DLD1 (cell line): Measurements from ENCODE around the gene CLEC18C.
"Not testable (repeated sequence)": the region's sequence is repeated elsewhere in the genome, so short reads cannot be mapped to it uniquely, and the experiment has no call there.

Source experiments
- in situ Hi-C: cut with HindIII; loops from 2 replicates; pipeline ENCODE4 v1.10.0; 2017; ENCODE audit warnings: low sequenced_read_pairs

The CLEC18C gene

DNA sequence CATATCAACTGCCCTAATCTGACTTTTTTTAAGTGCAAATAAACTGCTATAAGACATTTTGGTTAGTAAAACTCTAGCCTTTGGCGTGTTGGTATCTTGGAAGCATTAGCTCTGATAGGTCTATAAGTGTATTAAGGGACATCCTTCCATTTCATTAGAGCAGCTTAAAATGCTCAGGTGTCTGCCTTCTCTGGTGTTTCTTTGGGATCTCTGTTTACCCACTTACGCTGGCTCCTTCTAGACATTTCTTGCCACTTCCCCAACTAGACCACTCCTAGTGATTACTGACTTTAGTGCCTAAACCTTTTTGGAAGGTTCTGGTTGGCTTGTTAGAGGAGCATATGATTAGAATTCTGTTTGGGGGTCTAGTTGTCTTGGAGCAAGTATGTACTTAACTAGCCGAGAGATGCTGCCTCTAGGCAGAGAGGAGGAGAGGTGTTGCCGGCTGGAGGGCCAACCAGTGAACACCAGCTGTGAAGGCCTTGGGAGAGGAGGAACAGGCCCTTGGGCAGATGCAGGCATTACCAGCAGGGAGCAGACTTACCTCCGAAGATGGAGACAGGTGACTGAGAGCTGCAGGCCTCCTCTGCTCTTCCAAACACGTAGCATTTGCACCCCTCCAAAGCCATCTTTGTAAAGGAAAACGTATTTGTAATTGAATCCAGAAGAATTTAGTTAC lies 15.2 kb upstream of the CLEC18C start:
- in situ Hi-C loops, result no loop called here

GRCh38 chr16:70159355-70160348 lies 13.9 kb upstream of the CLEC18C start:
- in situ Hi-C loops, result no loop called here

- in situ Hi-C loops, result no loop called here
These were observed 13.2 kb upstream of the CLEC18C start for GRCh38 chr16:70160388-70160787.

DNA sequence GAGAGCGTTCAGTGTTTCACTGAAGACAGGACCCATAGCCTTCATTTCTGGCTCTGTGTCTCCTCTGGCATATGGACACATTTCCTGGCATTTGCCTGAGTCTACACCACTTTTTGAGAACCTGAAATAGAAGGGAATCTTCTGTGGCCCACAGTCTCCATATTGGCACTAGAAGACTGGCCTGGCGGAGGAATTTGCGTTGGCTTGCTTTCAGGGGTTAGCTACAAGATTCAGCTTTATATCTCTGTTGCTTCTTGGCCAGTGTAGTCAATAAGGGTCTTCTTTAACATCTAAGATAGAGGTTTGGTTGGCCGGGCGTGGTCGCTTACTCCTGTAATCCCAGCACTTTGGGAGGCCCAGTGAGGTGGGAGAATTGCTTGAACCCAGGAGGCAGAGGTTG lies 12.8 kb upstream of the CLEC18C start:
- in situ Hi-C loops, result no loop called here

DNA sequence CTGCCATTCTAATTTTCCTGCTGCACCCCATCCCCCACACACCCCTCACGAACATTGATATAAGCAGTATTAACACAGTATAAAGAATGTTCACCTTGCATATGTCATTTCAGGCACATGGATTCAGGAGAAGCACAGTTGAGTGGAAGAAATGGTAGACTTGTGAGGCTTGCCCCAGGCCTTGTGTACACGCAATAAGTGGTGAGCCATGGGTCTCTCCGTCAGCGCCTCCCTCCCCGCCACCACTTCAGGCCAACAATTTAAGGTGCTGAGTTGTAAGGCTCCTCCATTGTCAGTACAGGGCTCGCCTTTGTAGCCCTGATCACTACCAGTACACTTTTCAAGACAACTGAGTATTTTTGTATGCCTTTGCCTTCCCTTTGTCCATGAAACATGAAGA lies 12.2 kb upstream of the CLEC18C start:
- in situ Hi-C loops, result no loop called here

- in situ Hi-C loops, result no loop called here
These were observed 11.5 kb upstream of the CLEC18C start for GRCh38 chr16:70162041-70162451.

- in situ Hi-C loops, result no loop called here
These were observed 10.0 kb upstream of the CLEC18C start for GRCh38 chr16:70163596-70163995.

DNA sequence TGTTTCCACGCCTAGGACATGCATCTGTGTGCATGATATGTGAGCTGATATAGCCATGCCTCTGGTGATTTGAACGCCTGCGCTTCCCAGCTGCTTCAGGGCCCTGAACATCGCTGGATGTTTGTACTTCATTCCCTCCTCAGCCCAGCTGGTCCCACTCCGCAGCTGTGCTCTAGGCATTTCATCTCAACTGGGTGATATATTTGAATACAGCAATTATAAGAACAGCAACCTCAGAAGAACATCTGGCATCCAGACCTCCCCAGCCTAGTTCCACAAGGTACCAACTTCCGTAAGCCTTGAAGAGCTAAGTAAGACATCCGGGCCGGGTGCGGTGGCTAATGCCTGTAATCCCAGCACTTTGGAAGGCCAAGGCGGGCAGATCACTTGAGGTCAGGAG lies 6.9 kb upstream of the CLEC18C start:
- in situ Hi-C loops, result not testable (repeated sequence)

- in situ Hi-C loops, result not testable (repeated sequence)
These were observed 329 bp downstream of the CLEC18C start for GRCh38 chr16:70173916-70174315.

DNA sequence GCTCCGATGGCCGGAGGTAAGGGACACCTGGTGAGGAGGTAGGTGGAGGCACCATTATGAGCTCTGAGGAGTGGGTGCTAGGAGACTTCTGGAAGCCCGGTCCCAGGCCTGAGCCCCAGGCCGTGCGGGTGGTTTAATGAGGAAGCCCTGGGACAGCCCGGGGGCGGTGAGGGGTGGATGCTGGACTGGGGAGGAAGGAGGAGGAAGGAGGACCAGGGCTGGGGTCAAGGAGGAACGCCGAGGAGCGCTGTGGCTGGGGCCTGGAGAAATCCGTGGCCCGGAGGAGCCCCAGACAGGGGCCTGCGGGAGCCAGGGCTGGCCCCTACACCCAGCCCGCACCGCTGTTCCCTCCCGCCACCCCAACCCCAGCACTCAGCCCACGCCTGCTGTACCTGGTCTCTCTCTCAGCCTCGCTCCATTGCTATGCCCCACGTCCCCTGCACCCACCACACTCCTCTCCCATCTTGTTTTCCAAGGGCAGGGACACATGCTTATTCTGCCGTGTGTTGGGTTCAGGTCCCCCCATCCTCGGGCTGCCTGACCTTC lies 873 bp downstream of the CLEC18C start:
- in situ Hi-C loops, result not testable (repeated sequence)

DNA sequence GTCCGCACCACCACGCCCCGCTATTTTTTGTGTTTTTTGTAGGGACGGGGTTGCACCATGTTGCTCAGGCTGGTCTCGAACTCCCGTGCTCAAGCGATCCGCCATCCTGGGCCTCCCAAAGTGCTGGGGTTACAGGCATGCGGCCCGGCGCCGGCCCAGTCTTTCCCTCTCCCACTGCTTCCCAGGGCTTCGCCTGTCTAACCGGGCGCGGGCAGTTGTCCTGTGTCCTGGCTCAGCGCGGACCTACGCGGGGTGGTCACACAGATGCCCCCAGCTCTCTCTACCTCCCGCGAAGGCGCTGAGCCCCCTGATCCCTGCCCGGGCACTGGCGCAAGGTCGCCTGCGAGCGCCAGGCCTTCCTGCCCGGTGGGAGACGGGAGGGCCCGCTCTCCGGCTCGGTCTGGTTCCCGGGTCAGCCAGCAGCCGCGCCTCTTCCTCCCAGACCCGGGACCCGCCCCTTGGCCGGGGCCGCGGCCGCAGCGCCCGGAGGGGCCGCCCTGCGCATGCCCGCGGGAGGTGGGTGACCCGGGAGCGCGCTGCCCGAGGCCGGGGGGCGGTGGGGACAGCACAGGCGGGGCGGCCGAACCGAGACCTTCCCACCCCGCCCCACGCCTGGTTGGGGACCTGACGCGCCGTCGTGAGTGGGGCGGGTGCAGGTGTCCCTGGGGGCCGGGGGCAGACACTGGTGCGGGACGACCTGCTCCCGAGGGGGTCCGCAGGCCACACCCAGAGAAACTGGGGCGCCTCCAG lies 14.4 kb downstream of the CLEC18C start:
- in situ Hi-C loops, result not testable (repeated sequence)

- in situ Hi-C loops, result not testable (repeated sequence)
These were observed 15.0 kb downstream of the CLEC18C start for GRCh38 chr16:70188608-70188915.

- in situ Hi-C loops, result not testable (repeated sequence)
These were observed 17.0 kb downstream of the CLEC18C start for GRCh38 chr16:70190574-70190973.

DNA sequence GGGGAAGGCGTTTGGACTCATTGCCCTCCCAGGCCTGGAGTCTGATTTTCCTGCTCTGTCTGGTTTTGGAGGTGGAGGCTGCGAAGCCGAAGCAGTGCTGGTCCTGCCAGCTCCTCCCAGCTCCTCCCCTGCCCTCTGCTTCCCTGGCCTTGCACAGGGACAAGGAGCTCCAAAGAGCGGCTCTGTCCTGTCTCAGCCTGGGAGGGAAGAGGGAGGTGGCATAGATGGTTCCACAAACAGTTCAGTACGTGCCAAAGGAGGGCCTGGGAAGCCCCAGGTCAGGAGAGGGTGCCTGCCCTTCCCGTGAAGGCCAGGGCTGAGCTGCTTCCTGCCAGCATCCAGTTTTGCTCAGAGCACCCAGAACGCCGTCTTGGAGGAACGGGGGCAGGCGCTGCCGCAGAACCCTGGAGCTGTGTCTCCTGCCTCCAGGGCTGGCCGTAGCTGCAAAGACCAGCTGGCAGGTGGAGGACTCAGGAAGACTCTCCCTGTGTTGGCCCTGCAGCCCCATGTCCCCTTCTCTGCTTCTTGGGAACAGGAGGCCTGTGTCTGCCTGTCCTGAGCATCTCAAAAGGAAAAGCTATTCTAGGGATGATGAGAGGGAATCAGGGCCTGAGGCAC lies 23.2 kb downstream of the CLEC18C start:
- in situ Hi-C loops, result not testable (repeated sequence)

DNA sequence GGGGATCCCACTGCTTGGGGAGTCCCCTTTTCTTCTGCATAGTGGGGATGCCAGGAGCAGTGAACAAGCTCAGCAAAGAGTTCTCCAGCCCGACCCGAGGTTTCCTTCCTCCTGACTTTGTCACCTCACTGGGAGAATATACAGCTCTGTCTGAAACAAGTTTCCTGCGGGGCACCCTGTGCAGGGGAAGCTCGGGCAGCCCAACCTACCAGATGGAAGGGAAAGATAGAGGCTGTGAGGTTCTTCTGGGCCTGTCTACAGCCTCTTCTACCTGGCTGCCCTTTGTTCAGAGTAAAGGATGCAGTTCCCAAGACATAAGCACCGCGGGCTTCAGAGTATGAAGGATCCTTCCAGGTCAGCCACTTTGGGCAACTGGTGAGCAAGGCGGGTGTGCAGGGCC lies 24.0 kb downstream of the CLEC18C start:
- in situ Hi-C loops, result not testable (repeated sequence)

GRCh38 chr16:70198230-70198629 lies 24.6 kb downstream of the CLEC18C start:
- in situ Hi-C loops, result not testable (repeated sequence)

- in situ Hi-C loops, result not testable (repeated sequence)
These were observed 25.1 kb downstream of the CLEC18C start for GRCh38 chr16:70198666-70199065.

- in situ Hi-C loops, result not testable (repeated sequence)
These were observed 25.6 kb downstream of the CLEC18C start for GRCh38 chr16:70199170-70199569.

DNA sequence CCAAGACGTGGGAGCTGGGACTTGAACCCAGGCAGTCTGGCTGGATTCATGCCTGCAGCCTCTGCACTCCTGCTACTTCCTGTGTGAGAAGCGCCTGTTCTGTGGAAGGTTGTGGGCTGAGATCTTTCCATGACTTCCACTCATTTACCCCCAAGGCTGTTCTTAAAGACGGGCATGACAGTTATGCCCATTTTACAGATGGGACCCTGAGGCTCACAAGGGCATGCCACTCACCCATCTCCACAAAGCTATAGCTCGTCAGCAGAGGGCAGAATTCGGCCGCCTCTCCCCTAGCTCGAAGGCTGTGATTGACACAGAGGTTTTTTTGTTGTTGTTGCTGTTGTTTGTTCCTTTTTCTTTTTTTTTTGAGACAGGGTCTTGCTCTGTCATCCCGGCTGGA lies 26.5 kb downstream of the CLEC18C start:
- in situ Hi-C loops, result not testable (repeated sequence)

DNA sequence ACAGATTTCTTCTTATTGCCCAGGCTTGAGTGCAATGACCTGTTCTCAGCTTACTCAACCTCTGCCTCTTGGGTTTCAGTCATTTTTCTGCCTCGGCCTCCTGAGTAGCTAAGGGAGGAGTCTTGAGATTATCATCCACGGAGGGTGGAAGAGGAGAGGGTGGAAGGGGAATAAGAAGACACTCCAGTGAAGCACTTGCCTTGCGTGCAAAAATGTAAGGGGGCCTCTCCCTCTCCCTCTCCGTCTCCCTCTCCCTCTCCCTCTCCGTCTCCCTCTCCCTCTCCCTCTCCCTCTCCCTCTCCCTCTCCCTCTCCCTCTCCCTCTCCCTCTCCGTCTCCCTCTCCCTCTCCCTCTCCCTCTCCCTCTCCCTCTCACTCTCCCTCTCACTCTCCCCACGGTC lies 29.9 kb downstream of the CLEC18C start:
- in situ Hi-C loops, result not testable (repeated sequence)

- in situ Hi-C loops, result not testable (repeated sequence)
These were observed 30.4 kb downstream of the CLEC18C start for GRCh38 chr16:70204010-70204409.
